Breast epithelium (tissue), 4 donors: ENCODE results near the gene DYRK1A. TPM values are rescaled to one million over a fixed set of nuclear protein-coding genes. Genes with fewer than 3 reads are reported as not detected.
A peak's percentile ranks its signal among the peaks of the same experiment; 100 is the strongest.

Experiments
- DNase-seq, 2 donors: peaks; one replicate each; pipeline ENCODE4 v3.0.0-alpha.2; 2019; ENCODE audit warnings: low spot score in 2 of 2
- H3K27ac ChIP-seq, 2 donors: fragments of 200-600 bp; sonication (generic) in 1 of 2; one replicate each; pipeline ENCODE4 v1.5.1; 2016 to 2019; ENCODE audit warnings: mild to moderate bottlenecking in 1 of 2
- H3K27me3 ChIP-seq, 2 donors: fragments of 200-600 bp; sonication (generic) in 1 of 2; one replicate each; pipeline versions ENCODE4 v1.5.1 to v1.6.0; 2017 to 2019; ENCODE audit warnings: control low read depth in 1 of 2, mild to moderate bottlenecking in 1 of 2
- H3K36me3 ChIP-seq: fragments of 200-600 bp; one replicate; pipeline ENCODE4 v1.5.1; 2019
- H3K4me1 ChIP-seq, 2 donors: fragments of 200-600 bp; sonication (generic); one replicate each; pipeline ENCODE4 v1.5.1; 2016 to 2019; ENCODE audit warnings: control low read depth in 1 of 2
- H3K4me3 ChIP-seq, 3 donors: fragments of 200-600 bp; sonication (generic); 1 replicate in 2 of 3; 2 replicates in 1 of 3; pipeline ENCODE4 v1.5.1; 2016 to 2019; ENCODE audit warnings: mild to moderate bottlenecking in 3 of 3, moderate library complexity in 2 of 3
- H3K9me3 ChIP-seq, 2 donors: fragments of 200-600 bp; sonication (generic) in 1 of 2; one replicate each; pipeline ENCODE4 v1.5.1; 2016 to 2019; ENCODE audit warnings: control low read depth in 1 of 2
- CTCF ChIP-seq, 3 donors: fragments of 450-650 bp; IDR thresholded peaks; one replicate each; pipeline ENCODE4 v1.5.1; 2016 to 2017; ENCODE audit warnings: antibody characterized with exemption in 3 of 3, mild to moderate bottlenecking in 3 of 3, moderate library complexity in 3 of 3
- POLR2A ChIP-seq: fragments of 450-650 bp; IDR thresholded peaks from one replicate; pipeline ENCODE4 v1.6.1; 2016; ENCODE audit warnings: antibody characterized with exemption, mild to moderate bottlenecking, moderate library complexity
- POLR2AphosphoS5 ChIP-seq, 3 donors: sonication (generic); formaldehyde crosslinking; IDR thresholded peaks; one replicate each; pipeline ENCODE4 v1.6.1; 2017; ENCODE audit warnings: antibody characterized with exemption in 3 of 3
- intact Hi-C: fragments of 100-400 bp; cut with DNase I; formaldehyde crosslinking; loops from one replicate; pipeline ENCODE4 v1.15.1; 2023; ENCODE audit warnings: low total_unique reads
- total RNA-seq, 3 donors: library from RNA; depleted of rRNA; stranded (reverse); fragments of >200 nt; gene quantifications; one replicate each; pipeline ENCODE4 v1.1.0, GENCODE V29; 2016

The DYRK1A gene
- total RNA-seq, 3 donors from 2014 or later = 71.7 to 138 (median 93.1) TPM

- Histone ChIP-seq H3K27me3 (no peaks in the 10 kb centered on the region), H3K36me3 (no peaks in the 10 kb centered on the region), H3K4me3 (no peak overlapping the region), H3K27ac (no peak overlapping the region), H3K4me1 (peaks cover 0 to 9% of the 10 kb centered on the region in 2 donors), H3K9me3 (no peaks in the 10 kb centered on the region)
- no peak for TF ChIP-seq POLR2A
- no peak for TF ChIP-seq POLR2AphosphoS5 (IDR thresholded peaks at IDR 0.05)
- TF ChIP-seq CTCF (IDR thresholded peaks at IDR 0.05) = no peak
- no peak for DNase-seq
- intact Hi-C loops = no loop called here
These were observed 42.1 kb downstream of the DYRK1A start for GRCh38 chr21:37408464-37409193.

GRCh38 chr21:37410639-37411038 is 44.1 kb downstream of the DYRK1A start:
- no peak for TF ChIP-seq POLR2A
- no peak for TF ChIP-seq CTCF (IDR thresholded peaks at IDR 0.05)
- no peak for TF ChIP-seq POLR2AphosphoS5 (IDR thresholded peaks at IDR 0.05)
- no peaks in the 10 kb centered on the region for H3K9me3 ChIP-seq
- intact Hi-C loops = no loop called here
- no peaks in the 10 kb centered on the region for H3K27me3 ChIP-seq
- H3K4me1 ChIP-seq = peaks cover 0 to 9% of the 10 kb centered on the region in 2 donors
- H3K36me3 ChIP-seq = no peaks in the 10 kb centered on the region
- no peak for DNase-seq
- H3K27ac ChIP-seq = no peak overlapping the region
- H3K4me3 ChIP-seq = no peak overlapping the region

- peak overlapping the region in 1 of 2 donors; percentile 69 for H3K27ac ChIP-seq
- TF ChIP-seq CTCF (IDR thresholded peaks at IDR 0.05) (no peak), POLR2A (no peak)
- no peaks in the 10 kb centered on the region for H3K36me3 ChIP-seq
- peaks cover 0 to 9% of the 10 kb centered on the region in 2 donors for H3K4me1 ChIP-seq
- no peaks in the 10 kb centered on the region for H3K9me3 ChIP-seq
- no peak for DNase-seq
- H3K4me3 ChIP-seq = no peak overlapping the region
- intact Hi-C loops = no loop called here
- no peaks in the 10 kb centered on the region for H3K27me3 ChIP-seq
These were observed 46.2 kb downstream of the DYRK1A start for GRCh38 chr21:37412603-37413360.

GRCh38 chr21:37413553-37414291 is 47.1 kb downstream of the DYRK1A start:
- Histone ChIP-seq H3K4me1 (peaks cover 0 to 9% of the 10 kb centered on the region in 2 donors), H3K9me3 (no peaks in the 10 kb centered on the region), H3K36me3 (no peaks in the 10 kb centered on the region), H3K27me3 (no peaks in the 10 kb centered on the region), H3K27ac (no peak overlapping the region), H3K4me3 (no peak overlapping the region)
- DNase-seq = no peak
- intact Hi-C loops = no loop called here
- TF ChIP-seq CTCF (IDR thresholded peaks at IDR 0.05) (no peak), POLR2A (no peak), POLR2AphosphoS5 (IDR thresholded peaks at IDR 0.05) (no peak)
